Activated gamma-delta T cell (primary cell): ENCODE results near the gene RFNG.

Experiments
- DNase-seq: peaks from one replicate; lab custom pipeline; 2025; lab: John Stamatoyannopoulos, UW

RFNG gene

GRCh38 chr17:82025401-82026107 is 26.1 kb downstream of the RFNG start:
- no peak for DNase-seq

- DNase-seq, result no peak
Measured at GRCh38 chr17:82024859-82025258, 26.8 kb downstream of the RFNG start.

DNA sequence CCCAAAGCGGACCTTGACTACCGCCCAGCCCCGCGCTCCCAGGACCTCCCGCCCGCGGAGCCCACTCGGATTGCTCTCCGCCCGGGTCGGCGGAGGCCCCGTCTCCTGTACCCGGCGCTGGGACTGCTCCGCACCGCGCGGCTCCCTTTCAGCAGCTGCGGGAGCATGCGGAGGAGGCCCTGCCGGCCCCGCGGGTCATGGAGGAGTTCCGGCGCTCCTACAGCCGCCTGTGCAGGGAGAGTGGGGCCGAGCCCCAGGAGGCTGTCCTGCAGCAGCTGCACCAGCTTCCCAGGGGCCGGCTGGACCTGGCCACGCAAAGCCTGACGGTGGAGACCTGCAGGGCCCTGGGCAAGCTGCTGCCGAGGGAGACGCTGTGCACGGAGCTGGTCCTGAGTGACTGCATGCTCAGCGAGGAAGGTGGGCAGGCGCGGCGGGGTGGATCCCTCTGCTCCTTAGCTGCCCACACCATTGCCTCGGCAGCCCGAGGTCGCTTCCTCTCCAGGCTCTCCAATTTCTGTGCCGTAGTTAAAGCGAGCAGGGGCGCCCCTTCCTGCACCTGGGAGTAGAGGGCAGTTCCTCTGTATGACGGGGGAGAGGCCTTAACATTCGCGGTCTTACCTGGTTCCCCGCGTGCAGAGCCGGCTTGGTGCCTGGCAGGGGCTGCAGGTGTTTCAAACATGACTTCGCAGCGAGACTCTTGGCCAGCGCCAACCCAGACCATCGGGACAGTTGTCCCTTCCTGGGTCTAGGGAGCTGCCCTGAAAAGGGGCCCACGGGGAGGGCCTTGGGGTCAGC is 28.0 kb downstream of the RFNG start:
- DNase-seq, result peak; percentile 49

- DNase-seq, result peak; percentile 99
Measured at GRCh38 chr17:82022981-82023446, 28.6 kb downstream of the RFNG start, which contains the start of gene LRRC45. LRRC45 (plus strand) TSS chr17:82023305; CDS start chr17:82023644, 339 bp downstream.

DNA sequence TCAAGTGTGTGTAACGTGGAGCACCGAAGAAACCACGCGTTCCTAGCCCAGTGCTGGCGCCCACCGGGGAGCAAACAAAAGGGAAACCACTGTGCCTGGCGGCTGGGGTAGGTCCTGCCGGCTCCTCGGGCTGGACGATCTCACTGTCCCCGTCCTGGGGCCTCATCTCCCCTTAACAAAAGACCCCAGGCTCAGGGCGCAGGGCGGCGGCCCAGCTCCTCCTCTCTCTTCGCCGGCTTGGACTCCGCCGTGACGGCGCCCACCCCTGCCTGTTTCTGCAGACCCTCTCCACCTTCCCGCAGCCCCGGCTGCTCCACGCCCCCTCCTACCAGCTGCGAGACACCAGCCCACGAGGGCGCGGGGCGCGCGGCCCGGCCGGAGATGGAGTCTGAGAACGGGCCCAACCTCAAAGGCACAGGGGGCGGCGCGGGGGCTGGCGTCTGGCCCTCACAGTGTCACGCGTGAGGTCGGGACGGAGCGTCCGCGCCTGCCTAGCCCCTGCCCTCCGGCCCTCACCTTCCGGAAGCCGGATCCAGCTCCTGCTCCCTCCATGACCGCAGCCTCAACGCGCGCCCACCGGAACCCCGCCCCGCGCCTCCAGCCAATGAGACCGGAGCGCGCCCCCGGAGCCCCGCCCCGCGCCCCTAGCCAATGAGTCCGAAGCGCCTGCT is 29.2 kb downstream of the RFNG start, which contains the start of gene CENPX:
TSS of gene CENPX (minus strand) at position 569 of the 671 bp plus-strand sequence. CDS start at position 552, 17 bp downstream.
- no peak for DNase-seq

DNA sequence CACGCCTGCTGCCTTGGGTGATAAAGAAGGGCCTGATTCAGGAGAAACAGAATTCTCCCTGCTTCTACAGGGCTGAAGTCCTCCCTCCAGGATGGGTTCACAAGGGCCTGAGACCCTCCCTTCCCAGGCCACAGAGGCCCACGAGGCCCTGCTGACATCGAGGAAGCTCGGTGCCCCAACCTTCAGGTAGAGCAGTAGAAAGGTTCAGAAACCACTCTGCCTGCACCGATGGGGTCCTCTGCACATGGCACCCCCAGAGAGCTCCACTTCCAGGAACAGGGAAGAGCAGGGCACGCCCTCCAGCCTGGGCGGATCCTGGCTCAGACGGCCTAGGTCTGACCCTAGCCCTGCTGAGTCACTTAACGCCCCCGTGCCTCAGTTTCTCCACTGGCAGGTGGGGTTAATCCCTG is 29.7 kb downstream of the RFNG start:
- no peak for DNase-seq

GRCh38 chr17:82021107-82021899 is 30.3 kb downstream of the RFNG start:
- no peak for DNase-seq

GRCh38 chr17:82020572-82021106 is 31.0 kb downstream of the RFNG start:
- DNase-seq, result no peak

- DNase-seq, result peak; percentile 32
Measured at GRCh38 chr17:82019690-82020571, 31.7 kb downstream of the RFNG start.

GRCh38 chr17:82018989-82019689 is 32.5 kb downstream of the RFNG start:
- DNase-seq, result no peak

DNA sequence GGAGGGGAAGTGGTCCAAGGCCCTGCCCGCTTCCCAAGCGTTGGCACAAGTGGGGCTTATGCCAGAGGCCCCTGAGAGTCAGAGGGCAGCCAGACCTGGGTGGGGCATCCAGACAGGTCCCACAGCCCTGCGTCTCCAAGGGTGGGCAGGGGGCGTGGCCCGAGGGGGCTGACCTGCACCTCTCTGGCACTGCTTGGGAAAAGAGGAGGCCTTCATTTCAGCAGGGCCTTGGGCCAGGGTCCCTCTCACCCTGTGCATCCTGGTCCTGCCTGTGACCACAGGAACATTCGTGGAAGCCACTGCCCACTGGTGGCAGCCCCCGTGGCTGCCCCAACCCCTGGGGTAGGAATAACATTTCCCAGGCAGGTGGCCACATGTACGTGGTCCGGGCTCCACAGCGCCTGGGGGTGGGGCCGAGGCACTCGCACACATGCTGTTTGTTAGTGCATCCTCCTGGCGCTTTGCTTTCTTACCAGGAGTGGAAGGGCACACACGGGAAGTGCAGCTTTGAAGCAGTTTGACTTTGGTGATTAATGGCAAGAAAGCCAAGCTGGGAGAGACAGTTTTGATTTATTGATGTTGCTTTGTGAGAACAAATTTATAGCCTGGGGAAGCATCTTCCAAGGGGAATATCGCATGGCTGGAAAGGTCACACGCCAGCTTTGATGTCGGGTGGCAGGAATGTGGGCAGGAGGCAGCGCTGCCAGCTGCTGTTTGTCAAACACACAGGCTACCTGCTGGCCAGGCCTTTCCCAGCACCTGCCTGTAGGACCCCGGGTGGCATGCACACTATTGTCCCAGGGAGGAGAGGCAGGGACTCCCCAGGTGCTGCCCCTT is 33.2 kb downstream of the RFNG start:
- DNase-seq, result no peak

- DNase-seq, result no peak
Measured at GRCh38 chr17:82017612-82018151, 33.9 kb downstream of the RFNG start.

- DNase-seq, result no peak
Measured at GRCh38 chr17:82016875-82017459, 34.6 kb downstream of the RFNG start.

GRCh38 chr17:82016061-82016874 is 35.3 kb downstream of the RFNG start:
- no peak for DNase-seq

- DNase-seq, result no peak
Measured at GRCh38 chr17:82015311-82015971, 36.2 kb downstream of the RFNG start.

GRCh38 chr17:82014971-82015310 is 36.7 kb downstream of the RFNG start:
- DNase-seq, result no peak

DNA sequence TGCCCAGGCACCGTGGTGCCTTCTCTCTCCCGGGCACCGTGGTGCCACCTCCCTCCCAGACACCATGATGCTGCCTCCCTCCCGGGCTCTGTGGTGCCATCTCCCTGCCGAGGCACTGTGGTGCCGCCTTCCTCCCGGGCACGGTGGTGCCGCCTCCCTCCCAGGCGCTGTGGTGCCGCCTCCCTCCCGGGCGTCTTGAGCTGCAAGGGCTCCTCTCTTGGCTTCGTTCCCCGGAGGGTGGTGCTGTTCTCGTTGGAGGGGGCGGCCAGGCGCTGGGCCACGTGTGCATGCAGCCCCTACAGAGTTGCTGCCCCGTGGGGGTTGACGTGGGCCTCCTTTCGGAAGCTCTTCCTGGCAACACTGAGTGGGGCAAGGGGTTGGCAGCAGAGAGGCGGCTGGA is 37.2 kb downstream of the RFNG start:
- no peak for DNase-seq
